Lower leg skin (tissue), 3 donors: ENCODE measurements around the gene USP10.

ENCODE experiments used
- CTCF ChIP-seq, 3 donors: fragments of 450-650 bp; IDR thresholded peaks; one replicate each; pipeline ENCODE4 v1.5.1; 2016; ENCODE audit warnings: antibody characterized with exemption in 3 of 3, mild to moderate bottlenecking in 3 of 3, moderate library complexity in 2 of 3
- POLR2A ChIP-seq, 2 donors: fragments of 450-650 bp; IDR thresholded peaks; one replicate each; pipeline ENCODE4 v1.6.1; 2016 to 2017; ENCODE audit warnings: antibody characterized with exemption in 2 of 2, mild to moderate bottlenecking in 1 of 2, moderate library complexity in 1 of 2

GRCh38 chr16:84712138-84712671 is 12.4 kb downstream of the USP10 start:
- TF ChIP-seq CTCF (IDR thresholded peaks at IDR 0.05) (no peak), POLR2A (IDR thresholded peaks at IDR 0.05) (no peak)
